ENCODE data around the gene POT1.

- no peak for TF ChIP-seq CTCF (IDR thresholded peaks at IDR 0.05)
- no peak for TF ChIP-seq POLR2A (IDR thresholded peaks at IDR 0.05)
- no peak for TF ChIP-seq EP300 (IDR thresholded peaks at IDR 0.05)
Measured at GRCh38 chr7:124919841-124920240, 9.8 kb downstream of the POT1 start.

All from suprapubic skin (tissue), 3 donors.